GM21367 (cell line): ENCODE data around the gene XPNPEP2.

Experiments
- ATAC-seq: cut with Tn5 transposase; IDR thresholded peaks from one replicate; pipeline ENCODE4 v1.9.1; 2021; ENCODE audit not compliant: unreplicated experiment

The XPNPEP2 gene

GRCh38 chrX:129793604-129794191, 54.9 kb downstream of the XPNPEP2 start:
- no peak for ATAC-seq

- no peak for ATAC-seq
These were observed 56.8 kb downstream of the XPNPEP2 start for GRCh38 chrX:129795584-129795983.

- no peak for ATAC-seq
These were observed 58.6 kb downstream of the XPNPEP2 start for GRCh38 chrX:129797251-129797906.

- ATAC-seq: no peak
These were observed 59.7 kb downstream of the XPNPEP2 start for GRCh38 chrX:129798456-129798855.

GRCh38 chrX:129798888-129799287, 60.1 kb downstream of the XPNPEP2 start:
- ATAC-seq: no peak

GRCh38 chrX:129800186-129800585, 61.4 kb downstream of the XPNPEP2 start:
- ATAC-seq: no peak

- no peak for ATAC-seq
These were observed 64.1 kb downstream of the XPNPEP2 start for GRCh38 chrX:129802863-129803262.

- no peak for ATAC-seq
These were observed 66.0 kb downstream of the XPNPEP2 start for GRCh38 chrX:129804806-129805205.

- ATAC-seq: no peak
These were observed 69.5 kb downstream of the XPNPEP2 start for GRCh38 chrX:129808158-129808828.

GRCh38 chrX:129808829-129809796, 70.3 kb downstream of the XPNPEP2 start:
- ATAC-seq: no peak

- ATAC-seq: no peak
These were observed 75.0 kb downstream of the XPNPEP2 start for GRCh38 chrX:129813662-129814368.

- ATAC-seq: no peak
These were observed 79.3 kb downstream of the XPNPEP2 start for GRCh38 chrX:129818123-129818522.
